Middle frontal gyrus (tissue), 1 donor: ENCODE measurements around the gene ZFHX3.
"Not testable (repeated sequence)": the region's sequence is repeated elsewhere in the genome, so short reads cannot be mapped to it uniquely, and the experiment has no call there.

Source experiments
- DNase-seq: peaks from one replicate; pipeline ENCODE4 v3.0.0-alpha.2; 2015; ENCODE audit warnings: low spot score; ENCODE audit errors: extremely low spot score

Gene ZFHX3

DNA sequence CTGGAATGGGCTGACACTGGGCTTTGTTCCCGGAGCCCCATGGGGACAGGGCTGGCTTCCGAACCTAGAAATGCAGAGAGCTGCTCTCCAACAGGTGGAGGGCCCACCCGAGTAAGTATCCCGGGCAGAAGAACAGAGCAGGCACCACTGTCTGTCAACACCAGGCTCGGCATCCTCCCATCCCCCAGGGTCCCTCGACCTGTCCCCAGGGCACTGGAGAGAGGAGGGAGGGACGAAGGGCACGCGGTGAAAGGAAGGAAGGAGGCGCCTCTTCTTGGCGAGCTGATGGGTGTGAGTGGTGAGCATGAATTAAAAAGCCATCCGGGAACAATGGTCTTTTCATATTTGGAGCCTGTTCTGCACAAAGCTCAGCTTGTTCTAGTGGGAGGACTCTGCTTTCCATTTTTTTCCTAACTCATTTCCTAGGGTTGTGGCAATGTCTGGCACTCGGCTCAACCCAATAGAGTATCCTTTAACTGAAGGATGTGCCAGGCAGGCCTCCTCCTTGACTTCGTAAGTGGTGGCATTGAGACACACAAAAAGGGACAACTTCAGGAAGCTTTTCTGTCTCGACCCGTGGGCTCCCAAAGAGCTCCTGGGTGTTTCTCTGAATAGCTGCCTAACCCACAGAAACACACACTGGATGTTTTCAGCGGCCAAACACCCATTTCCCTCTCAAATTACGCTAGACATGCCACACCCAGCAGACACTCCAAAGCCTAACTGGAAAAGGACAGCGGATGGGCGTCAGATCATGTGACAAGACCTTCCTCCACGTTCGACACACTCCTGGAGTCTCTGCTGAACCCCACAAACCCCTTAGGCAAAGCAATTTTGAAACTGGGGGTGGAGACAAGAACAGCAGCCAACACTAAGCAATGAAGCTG, 47.7 kb downstream of the ZFHX3 start:
- DNase-seq: peak; percentile 39

GRCh38 chr16:72999541-73000019, 48.3 kb downstream of the ZFHX3 start:
- no peak for DNase-seq

GRCh38 chr16:72997141-72997542, 50.8 kb downstream of the ZFHX3 start:
- no peak for DNase-seq

- no peak for DNase-seq
These were observed 51.5 kb downstream of the ZFHX3 start for GRCh38 chr16:72996291-72997062.

DNA sequence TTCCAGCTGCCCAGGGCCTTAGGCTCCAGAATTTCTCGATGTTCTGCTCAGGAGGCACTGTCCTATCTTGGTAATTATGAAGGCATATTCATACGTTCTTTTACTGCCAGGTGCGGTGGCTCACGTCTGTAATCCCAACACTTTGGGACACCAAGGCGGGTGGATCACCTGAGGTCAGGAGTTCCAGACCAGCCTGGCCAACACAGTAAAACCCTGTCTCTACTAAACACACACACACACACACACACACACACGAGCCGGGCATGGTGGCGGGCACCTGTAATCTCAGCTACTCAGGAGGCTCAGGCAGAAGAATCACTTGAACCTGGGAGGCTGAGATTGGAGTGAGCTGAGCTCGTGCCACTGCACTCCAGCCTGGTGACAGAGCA, 52.1 kb downstream of the ZFHX3 start:
- DNase-seq: not testable (repeated sequence)

GRCh38 chr16:72995151-72995881, 52.6 kb downstream of the ZFHX3 start:
- no peak for DNase-seq

- no peak for DNase-seq
These were observed 55.8 kb downstream of the ZFHX3 start for GRCh38 chr16:72992142-72992601.

DNA sequence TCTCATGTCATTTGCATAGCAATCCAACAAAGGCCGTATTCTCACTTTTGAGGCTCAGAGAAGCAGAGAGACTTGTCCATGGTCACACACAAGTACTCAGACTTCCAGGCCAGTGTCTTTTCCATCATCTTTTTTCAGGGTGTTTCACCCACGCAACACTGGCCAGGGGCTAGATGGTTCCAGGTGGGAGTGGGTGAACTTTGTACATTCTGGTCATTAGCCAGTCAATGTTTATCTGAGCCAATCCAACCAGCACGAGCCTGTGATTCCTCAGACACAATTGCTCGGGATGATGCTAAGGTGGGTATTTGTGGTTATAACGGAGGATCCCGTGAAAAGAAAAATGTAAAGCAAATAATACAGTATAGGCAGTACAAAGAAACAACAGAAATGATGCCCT, 56.3 kb downstream of the ZFHX3 start:
- DNase-seq: no peak

DNA sequence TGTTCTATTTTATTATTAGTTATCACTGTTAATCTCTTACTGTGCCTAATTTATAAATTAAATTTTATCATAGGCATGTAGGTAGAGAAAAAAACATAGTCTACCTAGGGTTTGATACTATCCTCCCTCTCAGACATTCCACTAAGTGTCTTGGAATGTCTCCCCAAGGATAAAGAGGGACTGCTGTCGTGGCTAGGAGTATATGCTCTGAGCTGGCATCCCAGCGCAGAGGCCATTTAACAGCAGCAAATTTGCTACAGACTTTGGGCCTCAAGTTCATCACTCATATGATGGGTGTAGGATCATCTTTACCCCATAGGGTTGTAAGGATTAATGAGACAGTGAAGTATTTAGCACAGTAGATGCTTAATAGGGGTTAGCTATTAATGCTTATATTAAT, 56.7 kb downstream of the ZFHX3 start:
- DNase-seq: no peak

DNA sequence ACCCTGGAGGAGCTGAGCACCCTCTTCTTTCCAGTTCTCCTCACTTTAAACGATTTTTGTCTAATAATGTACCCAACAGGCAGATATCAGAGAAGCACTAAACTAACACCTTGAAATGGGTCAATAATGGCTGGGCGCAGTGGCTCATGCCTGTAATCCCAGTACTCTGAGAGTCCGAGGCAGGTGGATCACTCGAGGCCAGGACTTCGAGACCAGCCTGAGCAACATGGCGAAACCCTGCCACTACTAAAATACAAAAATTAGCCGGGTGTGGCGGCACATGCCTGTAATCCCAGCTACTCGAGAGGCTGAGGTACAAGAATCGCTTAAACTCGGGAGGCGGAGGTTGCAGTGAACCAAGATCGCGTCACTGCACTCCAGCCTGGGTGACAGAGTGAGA, 57.4 kb downstream of the ZFHX3 start:
- no peak for DNase-seq

- DNase-seq: no peak
These were observed 58.1 kb downstream of the ZFHX3 start for GRCh38 chr16:72989579-72990551.

DNA sequence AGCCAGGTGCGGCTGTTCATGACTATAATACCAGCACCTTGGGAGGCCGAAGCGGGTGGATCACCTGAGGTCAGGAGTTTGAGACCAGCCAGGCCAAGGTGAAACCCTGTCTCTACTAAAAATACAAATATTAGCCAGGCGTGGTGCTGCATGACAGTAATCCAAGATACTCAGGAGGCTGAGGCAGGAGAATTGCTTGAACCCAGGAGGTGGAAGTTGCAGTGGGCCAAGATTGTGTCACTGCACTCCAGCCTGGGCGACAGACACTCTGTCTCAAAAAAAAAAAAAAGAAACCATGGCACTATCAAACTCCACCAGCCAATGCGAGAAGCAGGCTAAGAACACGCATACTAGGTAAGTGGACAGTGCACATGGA, 58.7 kb downstream of the ZFHX3 start:
- DNase-seq: not testable (repeated sequence)

- no peak for DNase-seq
These were observed 59.4 kb downstream of the ZFHX3 start for GRCh38 chr16:72988569-72988968.

- no peak for DNase-seq
These were observed 60.4 kb downstream of the ZFHX3 start for GRCh38 chr16:72987480-72987901.

DNA sequence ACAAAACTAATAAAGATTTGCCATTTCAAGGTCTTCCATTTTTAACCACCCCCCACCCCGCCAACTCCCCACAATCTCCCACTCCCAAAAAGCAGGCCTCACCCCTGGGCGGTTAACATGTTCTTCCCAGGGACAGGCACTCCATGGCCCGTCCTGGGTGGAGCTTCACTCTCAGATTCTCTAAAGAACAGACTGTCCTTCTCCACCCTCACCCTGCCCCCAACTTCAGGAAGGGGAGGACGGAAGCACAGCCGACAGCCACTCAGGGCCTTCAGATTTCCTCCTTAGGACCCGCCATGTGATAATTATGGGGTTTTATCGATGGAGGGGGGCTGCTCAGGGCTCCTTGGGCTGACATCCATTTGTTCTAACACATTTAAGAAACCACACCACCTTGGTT, 61.9 kb downstream of the ZFHX3 start:
- no peak for DNase-seq

- no peak for DNase-seq
These were observed 62.6 kb downstream of the ZFHX3 start for GRCh38 chr16:72985148-72985941.

- DNase-seq: no peak
These were observed 64.1 kb downstream of the ZFHX3 start for GRCh38 chr16:72983728-72984350.

DNA sequence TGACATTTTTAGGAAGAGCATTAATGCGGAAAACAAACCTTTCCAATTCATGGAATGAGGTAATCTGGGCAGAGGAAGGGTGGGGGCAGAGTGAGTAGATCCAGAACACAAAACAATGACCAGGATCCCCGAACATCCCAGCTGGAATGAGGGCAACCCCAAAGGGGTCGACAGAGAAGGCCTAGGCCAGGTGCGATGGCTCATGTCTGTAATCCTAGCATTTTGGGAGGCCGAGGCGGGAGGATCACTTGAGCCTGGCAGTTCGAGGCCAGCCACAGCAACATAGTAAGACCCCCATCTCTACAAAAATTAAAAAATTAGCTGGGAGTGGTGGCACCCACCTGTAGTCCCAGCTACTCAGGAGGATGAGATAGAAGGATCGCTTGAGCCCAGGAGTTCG, 64.7 kb downstream of the ZFHX3 start:
- DNase-seq: no peak

DNA sequence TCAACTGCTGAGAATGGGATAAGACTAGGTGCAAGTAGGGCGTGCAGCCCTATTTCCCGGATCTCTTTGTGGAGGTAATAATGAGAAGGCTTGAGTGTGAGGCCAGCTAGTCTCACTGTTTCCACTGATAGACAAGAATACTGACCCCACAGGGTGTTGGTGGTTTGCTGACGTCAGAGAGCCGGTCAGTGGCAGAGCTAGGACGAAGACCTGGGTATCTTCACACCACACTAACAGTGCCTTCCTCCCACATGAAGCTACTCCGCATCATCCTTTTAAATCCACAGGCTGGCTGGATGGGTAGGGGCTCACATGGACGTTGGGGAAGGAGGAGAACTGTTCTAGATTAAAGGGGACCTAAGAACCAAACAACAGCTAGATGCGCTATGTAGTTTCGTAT, 68.0 kb downstream of the ZFHX3 start:
- DNase-seq: no peak
